Measurements from ENCODE around the gene BCAS3.
A peak's percentile ranks its signal among the peaks of the same experiment; 100 is the strongest.
"Not testable (repeated sequence)": the region's sequence is repeated elsewhere in the genome, so short reads cannot be mapped to it uniquely, and the experiment has no call there.

Gene BCAS3

DNA sequence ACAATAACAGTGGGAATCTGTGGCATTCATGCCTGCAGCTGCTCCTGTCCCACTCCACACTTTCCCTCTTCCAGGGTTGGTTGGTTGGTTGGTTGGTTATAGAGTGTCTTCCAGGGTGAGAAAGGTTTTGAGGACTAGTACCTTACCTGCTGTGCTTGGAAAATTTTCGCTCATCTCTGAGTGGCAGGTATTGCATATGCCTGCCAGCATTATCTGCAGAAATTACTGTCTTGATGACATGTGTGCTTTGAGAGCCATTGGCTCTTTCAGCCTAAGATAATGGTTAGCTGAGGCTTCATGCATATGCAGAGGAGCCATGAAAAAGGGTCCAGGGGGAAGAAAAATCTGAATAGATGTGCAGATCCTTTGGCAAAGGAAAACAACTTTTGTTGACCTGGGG is 131.8 kb downstream of the BCAS3 start:
- WGBS (ENCODE audit: extremely low coverage, insufficient coverage, insufficient read length) = no CpG with 5 or more reads among the region's 1 CpG
- H3K79me2 ChIP-seq (ENCODE audit: control insufficient read depth, insufficient read depth, low read length, poor library complexity) = no peaks in the 10 kb centered on the region
- no peaks in the 10 kb centered on the region for H3K4me1 ChIP-seq (ENCODE audit: control insufficient read depth in 1 of 2, insufficient read depth in 2 of 2, low read length in 2 of 2)
- no peak overlapping the region for H3K4me2 ChIP-seq (ENCODE audit: low read length)
- no peaks in the 10 kb centered on the region for H3K27me3 ChIP-seq (ENCODE audit: insufficient read depth, low read length)
- H3K9me3 ChIP-seq (ENCODE audit: insufficient read depth, low read depth, low read length) = peaks cover 3% of the 10 kb centered on the region
- H2BK120ac ChIP-seq (ENCODE audit: insufficient read depth, low read length, poor library complexity) = no peak overlapping the region
- H3K36me3 ChIP-seq (ENCODE audit: control insufficient read depth in 1 of 2, insufficient read depth in 2 of 2, low read length in 2 of 2) = no peaks in the 10 kb centered on the region
- H4K8ac ChIP-seq (ENCODE audit: low read depth, low read length) = no peak overlapping the region
- no peak overlapping the region for H4K91ac ChIP-seq (ENCODE audit: low read depth, low read length)
- H3K4ac ChIP-seq (ENCODE audit: low read depth, low read length) = no peak overlapping the region
- H3K18ac ChIP-seq (ENCODE audit: low read length) = no peak overlapping the region
- H3K9ac ChIP-seq (ENCODE audit: low read length) = no peak overlapping the region
- H3K23ac ChIP-seq (ENCODE audit: low read length) = no peak overlapping the region
- H2AFZ ChIP-seq (ENCODE audit: insufficient read depth, low read length, poor library complexity) = no peak overlapping the region
- H2BK12ac ChIP-seq (ENCODE audit: low read length) = no peak overlapping the region
- no peak overlapping the region for H4K12ac ChIP-seq (ENCODE audit: low read depth, low read length)
- H3K14ac ChIP-seq (ENCODE audit: low read length) = no peak overlapping the region
- DNase-seq = peak in 1 of 2 donors; percentile 69
- H3K79me1 ChIP-seq (ENCODE audit: low read length) = no peaks in the 10 kb centered on the region
- no peak overlapping the region for H3K4me3 ChIP-seq (ENCODE audit: low read depth, low read length)
- H3K27ac ChIP-seq (ENCODE audit: low read depth, low read length) = no peak overlapping the region
- H2BK5ac ChIP-seq (ENCODE audit: low read depth, low read length, poor library complexity) = no peak overlapping the region
- H2AK5ac ChIP-seq (ENCODE audit: low read length) = no peak overlapping the region

DNA sequence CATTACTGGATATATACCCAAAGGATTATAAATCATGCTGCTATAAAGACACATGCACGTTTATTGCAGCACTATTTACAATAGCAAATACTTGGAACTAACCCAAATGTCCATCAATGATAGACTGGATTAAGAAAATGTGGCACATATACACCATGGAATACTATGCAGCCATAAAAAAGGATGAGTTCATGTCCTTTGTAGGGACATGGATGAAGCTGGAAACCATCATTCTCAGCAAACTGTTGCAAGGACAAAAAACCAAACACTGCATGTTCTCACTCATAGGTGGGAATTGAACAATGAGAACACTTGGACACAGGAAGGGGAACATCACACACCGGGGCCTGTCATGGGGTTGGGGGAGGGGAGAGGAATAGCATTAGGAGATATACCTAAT is 137.3 kb downstream of the BCAS3 start:
- H3K4me1 ChIP-seq (ENCODE audit: control insufficient read depth in 1 of 2, insufficient read depth in 2 of 2, low read length in 2 of 2); H3K4me3 ChIP-seq (ENCODE audit: low read depth, low read length); H3K79me2 ChIP-seq (ENCODE audit: control insufficient read depth, insufficient read depth, low read length, poor library complexity); H3K4me2 ChIP-seq (ENCODE audit: low read length); H3K18ac ChIP-seq (ENCODE audit: low read length); H3K9ac ChIP-seq (ENCODE audit: low read length); H3K4ac ChIP-seq (ENCODE audit: low read depth, low read length); H2BK120ac ChIP-seq (ENCODE audit: insufficient read depth, low read length, poor library complexity); H3K36me3 ChIP-seq (ENCODE audit: control insufficient read depth in 1 of 2, insufficient read depth in 2 of 2, low read length in 2 of 2); H2BK12ac ChIP-seq (ENCODE audit: low read length); H3K79me1 ChIP-seq (ENCODE audit: low read length); H3K14ac ChIP-seq (ENCODE audit: low read length); H3K27ac ChIP-seq (ENCODE audit: low read depth, low read length); H4K8ac ChIP-seq (ENCODE audit: low read depth, low read length); H3K27me3 ChIP-seq (ENCODE audit: insufficient read depth, low read length); H3K23ac ChIP-seq (ENCODE audit: low read length); H2AK5ac ChIP-seq (ENCODE audit: low read length); DNase-seq; H4K91ac ChIP-seq (ENCODE audit: low read depth, low read length); H4K12ac ChIP-seq (ENCODE audit: low read depth, low read length); H3K9me3 ChIP-seq (ENCODE audit: insufficient read depth, low read depth, low read length); H2AFZ ChIP-seq (ENCODE audit: insufficient read depth, low read length, poor library complexity); H2BK5ac ChIP-seq (ENCODE audit: low read depth, low read length, poor library complexity): not testable (repeated sequence)
- no CpG with 5 or more reads among the region's 2 CpGs for WGBS (ENCODE audit: extremely low coverage, insufficient coverage, insufficient read length)

DNA sequence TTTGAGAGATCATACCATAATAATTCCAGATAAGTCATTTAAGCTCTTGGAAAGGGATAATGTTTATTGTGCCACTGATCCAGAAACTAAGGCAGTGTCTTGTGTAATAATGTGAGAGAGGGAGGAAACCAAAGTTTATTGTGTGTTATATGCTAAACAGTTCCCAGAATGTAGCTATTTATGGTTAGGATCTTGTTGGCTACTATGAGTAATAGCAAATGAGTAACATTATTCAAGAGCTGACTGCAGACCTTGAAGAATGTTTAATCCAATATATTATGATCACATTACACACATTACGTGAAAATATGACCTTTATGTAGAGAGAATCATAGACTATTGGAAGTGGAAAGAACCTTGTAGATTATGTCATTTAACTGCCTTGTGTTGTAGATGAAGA is 139.5 kb downstream of the BCAS3 start:
- Histone ChIP-seq H3K36me3 (ENCODE audit: control insufficient read depth in 1 of 2, insufficient read depth in 2 of 2, low read length in 2 of 2) (no peaks in the 10 kb centered on the region), H3K4me2 (ENCODE audit: low read length) (no peak overlapping the region), H3K4me3 (ENCODE audit: low read depth, low read length) (no peak overlapping the region), H3K27ac (ENCODE audit: low read depth, low read length) (no peak overlapping the region), H3K9ac (ENCODE audit: low read length) (no peak overlapping the region), H3K23ac (ENCODE audit: low read length) (no peak overlapping the region), H3K14ac (ENCODE audit: low read length) (no peak overlapping the region), H3K27me3 (ENCODE audit: insufficient read depth, low read length) (no peaks in the 10 kb centered on the region), H3K9me3 (ENCODE audit: insufficient read depth, low read depth, low read length) (no peaks in the 10 kb centered on the region), H2BK12ac (ENCODE audit: low read length) (no peak overlapping the region), H3K79me1 (ENCODE audit: low read length) (no peaks in the 10 kb centered on the region), H3K4me1 (ENCODE audit: control insufficient read depth in 1 of 2, insufficient read depth in 2 of 2, low read length in 2 of 2) (no peaks in the 10 kb centered on the region), H2BK120ac (ENCODE audit: insufficient read depth, low read length, poor library complexity) (no peak overlapping the region), H2AFZ (ENCODE audit: insufficient read depth, low read length, poor library complexity) (no peak overlapping the region), H4K91ac (ENCODE audit: low read depth, low read length) (no peak overlapping the region), H2AK5ac (ENCODE audit: low read length) (no peak overlapping the region), H4K12ac (ENCODE audit: low read depth, low read length) (no peak overlapping the region), H2BK5ac (ENCODE audit: low read depth, low read length, poor library complexity) (no peak overlapping the region), H3K79me2 (ENCODE audit: control insufficient read depth, insufficient read depth, low read length, poor library complexity) (no peaks in the 10 kb centered on the region), H3K4ac (ENCODE audit: low read depth, low read length) (no peak overlapping the region), H4K8ac (ENCODE audit: low read depth, low read length) (no peak overlapping the region), H3K18ac (ENCODE audit: low read length) (no peak overlapping the region)
- no CpG with 5 or more reads among the region's 1 CpG for WGBS (ENCODE audit: extremely low coverage, insufficient coverage, insufficient read length)
- no peak for DNase-seq

- no peak overlapping the region for H2BK120ac ChIP-seq (ENCODE audit: insufficient read depth, low read length, poor library complexity)
- no peaks in the 10 kb centered on the region for H3K79me2 ChIP-seq (ENCODE audit: control insufficient read depth, insufficient read depth, low read length, poor library complexity)
- no peaks in the 10 kb centered on the region for H3K79me1 ChIP-seq (ENCODE audit: low read length)
- no peak overlapping the region for H3K4ac ChIP-seq (ENCODE audit: low read depth, low read length)
- H3K23ac ChIP-seq (ENCODE audit: low read length) = no peak overlapping the region
- no peak overlapping the region for H2AK5ac ChIP-seq (ENCODE audit: low read length)
- no peak overlapping the region for H2AFZ ChIP-seq (ENCODE audit: insufficient read depth, low read length, poor library complexity)
- H3K4me3 ChIP-seq (ENCODE audit: low read depth, low read length) = no peak overlapping the region
- no peak overlapping the region for H2BK5ac ChIP-seq (ENCODE audit: low read depth, low read length, poor library complexity)
- H3K36me3 ChIP-seq (ENCODE audit: control insufficient read depth in 1 of 2, insufficient read depth in 2 of 2, low read length in 2 of 2) = no peaks in the 10 kb centered on the region
- H3K27me3 ChIP-seq (ENCODE audit: insufficient read depth, low read length) = no peaks in the 10 kb centered on the region
- no peak overlapping the region for H3K27ac ChIP-seq (ENCODE audit: low read depth, low read length)
- DNase-seq = no peak
- no peak overlapping the region for H4K91ac ChIP-seq (ENCODE audit: low read depth, low read length)
- H4K12ac ChIP-seq (ENCODE audit: low read depth, low read length) = no peak overlapping the region
- WGBS (ENCODE audit: extremely low coverage, insufficient coverage, insufficient read length) = no CpG with 5 or more reads among the region's 4 CpGs
- no peak overlapping the region for H4K8ac ChIP-seq (ENCODE audit: low read depth, low read length)
- no peak overlapping the region for H2BK12ac ChIP-seq (ENCODE audit: low read length)
- no peak overlapping the region for H3K9ac ChIP-seq (ENCODE audit: low read length)
- no peak overlapping the region for H3K14ac ChIP-seq (ENCODE audit: low read length)
- no peak overlapping the region for H3K18ac ChIP-seq (ENCODE audit: low read length)
- no peaks in the 10 kb centered on the region for H3K4me1 ChIP-seq (ENCODE audit: control insufficient read depth in 1 of 2, insufficient read depth in 2 of 2, low read length in 2 of 2)
- H3K9me3 ChIP-seq (ENCODE audit: insufficient read depth, low read depth, low read length) = no peaks in the 10 kb centered on the region
- no peak overlapping the region for H3K4me2 ChIP-seq (ENCODE audit: low read length)
Observed at GRCh38 chr17:60819447-60820130, 141.9 kb downstream of the BCAS3 start.
